ENCODE measurements around the gene WIPF3. TPM values are rescaled to one million over a fixed set of nuclear protein-coding genes. Genes with fewer than 3 reads are reported as not detected.

WIPF3 gene
- polyA plus RNA-seq, 1 donor, result 21.9 TPM

DNA sequence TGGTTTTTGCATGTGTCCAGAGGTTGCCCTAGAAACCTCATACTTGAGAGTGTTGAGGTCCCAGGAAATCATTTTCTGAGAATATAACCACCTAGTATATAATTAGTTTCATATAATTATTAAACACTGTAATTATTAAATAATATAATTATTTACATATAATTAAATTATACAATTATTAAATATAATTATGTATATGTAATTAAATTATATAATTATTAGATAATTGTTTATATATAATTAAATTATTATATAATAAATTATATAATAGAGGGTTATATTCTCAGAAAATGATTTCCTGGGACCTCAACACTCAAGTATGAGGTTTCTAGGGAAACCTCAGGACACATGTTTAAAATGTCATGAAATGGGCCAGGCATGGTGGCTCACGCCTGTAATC lies 155.7 kb downstream of the WIPF3 start:
- Histone ChIP-seq H3K4me1 (ENCODE audit: control insufficient read depth, insufficient read depth, low read length) (no peaks in the 10 kb centered on the region), H3K4me3 (ENCODE audit: low read length) (no peak overlapping the region), H3K27me3 (ENCODE audit: control insufficient read depth, insufficient read depth, low read length) (no peaks in the 10 kb centered on the region), H3K27ac (ENCODE audit: low read length) (no peak overlapping the region), H3K36me3 (ENCODE audit: control insufficient read depth, insufficient read depth, low read length) (peaks cover 2% of the 10 kb centered on the region), H3K9me3 (ENCODE audit: control insufficient read depth, low read depth, low read length) (no peaks in the 10 kb centered on the region)
- WGBS (ENCODE audit: insufficient coverage, low lambda C conversion rate), result no CpG with 5 or more reads among the region's 1 CpG
- no peak for DNase-seq

DNA sequence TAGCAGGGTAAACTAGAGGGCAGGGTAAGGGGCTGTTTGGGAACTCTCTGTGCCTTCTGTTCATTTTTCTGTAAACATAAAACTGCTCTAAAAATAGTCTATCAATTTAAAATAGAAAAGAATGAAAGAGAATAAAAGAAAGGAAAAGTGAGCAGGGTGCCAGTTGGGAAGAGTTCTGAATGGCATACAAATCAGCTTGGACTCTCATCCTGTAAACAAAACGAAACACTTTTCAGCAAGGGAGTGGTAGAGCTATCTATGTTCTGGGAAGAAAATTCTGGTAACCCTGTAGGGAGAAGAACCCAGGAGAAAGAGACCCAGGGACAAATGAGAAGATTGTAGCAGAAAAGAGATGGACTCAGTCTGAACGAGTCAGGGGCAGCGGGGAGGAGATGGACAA lies 158.7 kb downstream of the WIPF3 start:
- no peak overlapping the region for H3K4me3 ChIP-seq (ENCODE audit: low read length)
- no peak for DNase-seq
- H3K9me3 ChIP-seq (ENCODE audit: control insufficient read depth, low read depth, low read length), result no peaks in the 10 kb centered on the region
- H3K27me3 ChIP-seq (ENCODE audit: control insufficient read depth, insufficient read depth, low read length), result no peaks in the 10 kb centered on the region
- 82% methylated on average over 3 of the region's 3 CpGs for WGBS (ENCODE audit: insufficient coverage, low lambda C conversion rate)
- H3K4me1 ChIP-seq (ENCODE audit: control insufficient read depth, insufficient read depth, low read length), result no peaks in the 10 kb centered on the region
- peaks cover 4% of the 10 kb centered on the region for H3K36me3 ChIP-seq (ENCODE audit: control insufficient read depth, insufficient read depth, low read length)
- H3K27ac ChIP-seq (ENCODE audit: low read length), result no peak overlapping the region

Other genes with a start within 250 kb of the WIPF3 start
- gene PRR15, start 242.7 kb upstream of the WIPF3 start, polyA plus RNA-seq, result 70.8 TPM
- gene SCRN1, start 183.3 kb downstream of the WIPF3 start, polyA plus RNA-seq, result 25.2 TPM
- 13.7 TPM for gene FKBP14, start 220.2 kb downstream of the WIPF3 start, polyA plus RNA-seq
- 7.3 TPM for gene PLEKHA8, start 221.9 kb downstream of the WIPF3 start, polyA plus RNA-seq

All from large intestine (tissue), 3 donors.